HG03469 (cell line): Measurements from ENCODE around the gene ADARB1.

Experiments used
- ATAC-seq: cut with Tn5 transposase; IDR thresholded peaks from one replicate; pipeline ENCODE4 v1.9.1; 2021; ENCODE audit warnings: mild to moderate bottlenecking, moderate library complexity, moderate number of reproducible peaks; ENCODE audit not compliant: unreplicated experiment

The ADARB1 gene

DNA sequence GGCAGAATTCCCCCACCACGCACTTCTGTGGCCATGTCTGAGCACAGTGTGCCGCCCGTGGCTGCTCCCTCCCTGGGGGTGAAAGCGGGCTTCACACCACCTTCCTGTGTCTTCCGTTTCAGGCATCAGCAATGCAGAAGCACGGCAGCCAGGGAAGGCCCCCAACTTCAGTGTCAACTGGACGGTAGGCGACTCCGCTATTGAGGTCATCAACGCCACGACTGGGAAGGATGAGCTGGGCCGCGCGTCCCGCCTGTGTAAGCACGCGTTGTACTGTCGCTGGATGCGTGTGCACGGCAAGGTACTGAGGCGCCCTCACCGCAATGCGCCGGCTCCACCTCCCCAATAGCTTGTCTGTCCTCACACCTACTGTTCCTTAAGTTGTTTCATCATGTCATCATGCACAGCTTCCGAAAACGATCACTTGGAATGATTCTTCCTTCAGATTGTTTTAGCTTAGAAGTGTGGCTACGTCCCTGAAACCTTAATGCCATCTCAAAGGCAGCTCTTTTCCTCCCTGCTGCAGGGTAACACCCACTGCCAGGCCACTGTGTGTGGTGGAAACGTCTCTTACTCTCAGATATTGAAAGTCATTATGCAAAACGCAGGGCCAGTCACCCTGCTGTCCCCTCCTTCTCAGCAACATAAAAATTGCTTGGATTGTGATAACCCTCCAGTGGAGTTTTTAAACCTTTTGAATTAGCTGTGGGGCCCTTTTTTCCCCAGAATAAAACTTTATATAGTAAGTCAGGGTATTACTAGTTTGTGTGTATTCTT is 146.5 kb downstream of the ADARB1 start:
- ATAC-seq: no peak

DNA sequence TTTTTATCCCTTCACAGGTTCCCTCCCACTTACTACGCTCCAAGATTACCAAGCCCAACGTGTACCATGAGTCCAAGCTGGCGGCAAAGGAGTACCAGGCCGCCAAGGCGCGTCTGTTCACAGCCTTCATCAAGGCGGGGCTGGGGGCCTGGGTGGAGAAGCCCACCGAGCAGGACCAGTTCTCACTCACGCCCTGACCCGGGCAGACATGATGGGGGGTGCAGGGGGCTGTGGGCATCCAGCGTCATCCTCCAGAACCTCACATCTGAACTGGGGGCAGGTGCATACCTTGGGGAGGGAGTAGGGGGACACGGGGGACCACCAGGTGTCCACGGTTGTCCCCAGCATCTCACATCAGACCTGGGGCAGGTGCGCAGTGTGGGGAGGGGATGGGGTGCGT is 147.6 kb downstream of the ADARB1 start:
- no peak for ATAC-seq

DNA sequence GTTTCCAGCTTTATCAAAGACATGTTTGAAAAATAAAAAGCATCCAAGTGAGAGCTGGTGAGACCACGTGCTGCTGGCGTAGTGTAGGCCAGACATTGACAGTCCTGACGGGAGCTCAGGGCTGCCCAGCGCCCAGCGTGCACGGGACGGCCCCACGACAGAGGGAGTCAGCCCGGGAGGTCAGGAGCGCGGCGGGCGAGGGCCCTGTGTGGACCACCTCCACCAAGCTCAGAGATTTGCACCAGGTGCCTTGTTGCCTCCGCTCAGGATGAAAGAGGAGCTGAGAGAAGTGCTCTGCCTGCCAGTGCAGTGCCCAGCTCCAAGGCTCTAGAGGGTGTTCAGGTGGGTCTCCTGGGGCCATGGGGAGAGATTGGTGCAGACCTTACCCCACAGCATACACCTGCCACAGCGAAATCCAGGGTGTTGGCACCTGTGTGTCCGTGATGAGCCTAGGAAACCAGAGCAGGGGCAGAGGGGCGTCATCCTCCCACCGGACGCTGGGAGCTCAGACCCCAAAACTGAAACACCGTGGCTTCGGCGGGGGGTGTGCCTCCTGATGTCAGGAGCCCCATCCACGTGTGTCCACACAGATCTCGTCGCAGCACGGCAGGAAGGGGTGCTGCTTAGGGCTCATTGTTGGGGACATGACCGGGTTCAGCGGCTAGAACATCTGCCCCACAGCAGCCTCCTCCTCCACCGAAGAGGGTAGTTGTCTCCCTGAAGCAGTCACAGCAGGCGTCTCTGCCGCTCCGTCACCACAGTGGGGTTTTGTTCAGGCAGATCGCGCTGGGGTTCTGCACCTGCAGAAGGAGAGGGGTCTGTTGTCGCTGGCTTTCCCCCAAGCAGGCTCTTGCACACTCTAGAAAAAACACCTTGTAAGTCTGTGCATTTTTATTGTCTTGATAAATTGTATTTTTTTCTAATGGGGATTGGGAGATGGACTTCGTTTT is 149.1 kb downstream of the ADARB1 start:
- no peak for ATAC-seq

DNA sequence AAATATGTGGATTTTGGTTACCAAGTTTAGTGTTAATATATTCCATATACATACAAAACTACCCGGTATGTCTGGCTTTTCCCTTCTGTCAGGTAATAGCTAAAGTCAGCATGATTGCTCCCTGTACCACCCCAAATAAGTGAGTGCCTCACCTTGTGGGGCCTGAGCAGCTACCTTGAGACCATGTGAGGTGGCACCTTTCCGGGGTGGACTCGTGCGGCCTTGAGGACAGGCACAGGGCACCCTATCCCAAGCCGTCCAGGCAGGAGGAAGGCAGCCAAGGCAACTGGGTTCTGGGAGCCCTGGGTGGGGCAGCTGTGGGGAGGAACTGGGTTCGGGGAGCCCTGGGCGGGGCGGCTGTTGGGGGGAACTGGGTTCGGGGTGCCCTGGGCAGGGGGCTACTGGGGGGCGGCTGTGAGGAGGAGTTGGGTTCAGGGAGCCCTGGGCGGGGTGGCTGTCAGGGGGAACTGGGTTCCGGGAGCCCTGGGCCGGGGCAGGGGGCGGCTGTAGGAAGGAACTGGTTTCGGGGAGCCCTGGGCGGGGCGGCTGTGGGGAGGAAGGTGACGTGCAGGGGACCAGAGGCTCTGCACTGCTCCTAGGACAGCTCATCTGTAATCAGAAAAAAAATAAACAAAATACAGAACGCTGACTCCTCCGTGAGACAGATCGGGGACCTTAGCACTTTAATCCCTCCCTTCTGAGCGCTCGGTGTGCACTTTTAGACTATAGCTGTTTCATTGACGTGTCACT is 150.0 kb downstream of the ADARB1 start:
- no peak for ATAC-seq

DNA sequence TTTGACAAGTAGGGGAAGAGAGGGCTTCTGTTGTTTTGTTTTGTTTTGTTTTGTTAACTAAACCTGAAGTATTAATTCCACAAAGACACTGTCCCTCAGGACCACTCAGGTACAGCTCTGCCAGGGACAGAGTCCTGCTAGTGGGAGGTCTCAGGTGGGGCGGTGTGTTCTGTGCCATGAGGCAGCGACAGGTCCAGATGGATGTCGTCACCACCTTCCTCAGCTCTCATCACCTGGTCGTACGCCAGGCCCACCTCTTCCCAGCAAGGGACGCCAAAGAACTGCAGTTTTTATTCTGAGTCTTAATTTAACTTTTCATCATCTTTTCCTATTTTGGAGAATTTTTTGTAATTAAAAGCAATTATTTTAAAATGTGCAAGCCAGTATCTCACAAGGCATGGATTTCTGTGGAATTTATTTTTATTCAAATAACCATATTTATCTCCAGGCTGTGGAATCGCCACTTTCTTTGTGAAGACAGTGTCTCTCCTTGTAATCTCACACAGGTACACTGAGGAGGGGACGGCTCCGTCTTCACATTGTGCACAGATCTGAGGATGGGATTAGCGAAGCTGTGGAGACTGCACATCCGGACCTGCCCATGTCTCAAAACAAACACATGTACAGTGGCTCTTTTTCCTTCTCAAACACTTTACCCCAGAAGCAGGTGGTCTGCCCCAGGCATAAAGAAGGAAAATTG is 150.8 kb downstream of the ADARB1 start:
- no peak for ATAC-seq

- no peak for ATAC-seq
These were observed 151.5 kb downstream of the ADARB1 start for GRCh38 chr21:45225741-45226327.

DNA sequence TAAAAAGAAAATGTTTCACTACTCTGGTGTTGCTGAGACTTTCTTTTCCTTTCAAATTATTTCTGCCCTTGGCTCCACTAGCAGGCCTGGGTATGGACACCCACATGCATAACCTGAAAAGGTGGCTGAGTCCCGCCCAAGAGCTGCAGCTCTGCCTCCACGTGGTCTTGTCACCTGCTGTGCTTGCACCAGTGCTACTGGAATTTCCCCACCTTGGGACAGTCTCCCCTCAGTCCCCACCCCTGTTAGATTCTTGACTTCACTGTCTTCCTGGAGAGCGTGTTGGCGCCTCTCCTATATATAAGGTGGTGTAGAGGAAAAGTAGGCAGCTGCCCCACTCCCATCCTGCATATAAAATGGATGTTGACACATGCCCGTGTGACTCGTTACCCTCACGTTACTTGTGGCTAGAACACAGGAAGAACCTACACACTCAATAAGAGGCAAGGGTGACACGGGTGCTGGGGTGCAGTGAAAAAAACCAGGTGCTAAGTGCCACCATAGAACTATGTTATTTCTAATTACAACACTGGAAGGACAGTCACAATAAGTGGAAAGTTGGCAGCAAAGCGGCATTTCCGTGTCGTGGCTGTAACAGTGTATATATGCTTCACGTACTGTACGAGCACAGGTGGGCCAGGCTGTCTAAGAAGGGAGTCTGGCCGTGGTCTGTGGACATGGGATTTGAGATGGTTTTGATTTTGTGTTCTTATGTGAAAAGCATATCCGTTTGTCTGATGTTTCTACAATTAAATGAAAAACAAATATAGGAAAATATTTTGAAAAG is 152.4 kb downstream of the ADARB1 start:
- no peak for ATAC-seq

DNA sequence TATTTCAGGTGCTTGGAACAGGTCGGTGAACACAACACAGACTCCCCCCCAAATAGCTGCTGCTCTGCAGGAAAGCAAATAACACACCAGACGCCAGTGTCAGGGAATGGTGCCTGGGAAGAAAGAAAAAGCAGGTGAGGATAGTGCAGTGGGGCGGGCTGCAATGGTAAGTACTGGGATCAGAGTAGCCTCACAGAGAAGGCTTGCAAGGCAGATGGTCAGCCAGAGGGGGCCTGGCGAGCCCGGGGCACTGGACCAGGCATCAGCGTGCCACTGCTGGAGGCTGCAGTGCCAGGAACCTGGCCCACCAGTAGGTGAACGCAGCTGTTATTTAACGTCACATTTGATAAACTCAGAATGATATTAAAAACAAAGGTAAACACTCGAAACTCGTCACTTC is 153.4 kb downstream of the ADARB1 start:
- no peak for ATAC-seq

DNA sequence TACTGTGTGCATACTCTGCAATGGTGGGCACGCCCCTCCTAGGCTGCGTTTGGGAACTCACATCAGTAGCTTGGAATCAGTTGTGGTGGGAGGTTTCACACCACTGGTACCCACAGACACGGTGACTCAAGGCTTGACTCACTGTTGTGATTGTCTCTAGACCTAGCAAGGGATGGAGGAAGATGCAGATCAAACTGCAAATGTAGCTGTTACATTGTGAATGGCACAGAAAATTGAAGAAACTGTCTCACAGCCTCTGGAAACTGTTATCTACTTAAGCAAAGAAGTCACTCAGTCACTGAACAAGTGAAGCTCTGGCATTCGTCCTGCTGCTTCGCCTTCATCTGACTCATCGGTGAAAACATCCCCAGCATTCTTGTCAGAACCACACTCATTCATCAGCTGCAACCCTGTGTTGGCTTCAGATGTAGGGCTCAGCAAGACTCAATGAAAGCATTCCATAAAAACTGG is 153.8 kb downstream of the ADARB1 start:
- ATAC-seq: no peak

DNA sequence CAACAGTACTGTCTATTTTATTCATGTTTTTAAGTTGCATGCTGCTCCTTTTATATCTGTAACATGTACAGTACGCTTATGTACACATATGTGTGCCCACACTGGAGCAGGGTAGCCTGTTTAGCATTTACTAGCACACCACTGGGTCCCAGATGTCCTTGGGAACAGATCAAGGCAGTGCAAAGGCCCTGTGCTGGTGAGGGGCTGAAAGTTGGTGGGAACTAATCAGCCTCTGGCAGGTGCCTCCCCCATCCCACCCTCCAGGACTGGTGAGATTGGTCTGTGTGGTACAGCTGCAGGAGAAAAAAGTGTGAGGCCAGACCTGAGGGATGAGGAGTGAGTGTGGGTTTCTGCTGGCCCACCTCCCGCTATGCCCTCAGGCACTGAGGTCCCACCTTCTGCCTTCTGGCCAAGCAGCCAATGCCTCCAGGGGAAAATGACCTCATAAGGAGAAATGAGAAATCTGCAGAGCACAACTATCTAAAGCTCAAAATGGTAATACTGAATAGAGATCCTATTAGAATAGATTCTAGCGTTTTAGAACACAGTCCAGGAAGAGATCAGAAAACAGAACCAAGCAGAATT is 154.4 kb downstream of the ADARB1 start:
- no peak for ATAC-seq

DNA sequence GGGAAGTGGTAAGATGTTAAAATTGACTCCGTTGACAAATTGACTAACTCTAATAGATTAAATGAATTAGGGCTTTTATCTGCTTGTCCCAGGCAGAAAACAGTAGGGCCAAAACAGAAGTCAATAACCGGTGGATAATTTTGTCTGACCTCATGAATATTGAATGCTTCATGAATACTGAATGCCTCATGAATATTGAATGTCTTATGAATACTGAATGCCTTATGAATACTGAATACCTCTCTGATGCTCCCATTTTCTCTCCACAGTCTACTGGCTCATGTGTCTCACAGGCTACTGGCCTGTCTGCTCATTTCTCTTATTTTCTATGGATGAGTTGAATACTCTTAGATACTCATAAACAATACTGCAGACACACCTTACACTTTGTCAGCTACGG is 157.3 kb downstream of the ADARB1 start:
- no peak for ATAC-seq

DNA sequence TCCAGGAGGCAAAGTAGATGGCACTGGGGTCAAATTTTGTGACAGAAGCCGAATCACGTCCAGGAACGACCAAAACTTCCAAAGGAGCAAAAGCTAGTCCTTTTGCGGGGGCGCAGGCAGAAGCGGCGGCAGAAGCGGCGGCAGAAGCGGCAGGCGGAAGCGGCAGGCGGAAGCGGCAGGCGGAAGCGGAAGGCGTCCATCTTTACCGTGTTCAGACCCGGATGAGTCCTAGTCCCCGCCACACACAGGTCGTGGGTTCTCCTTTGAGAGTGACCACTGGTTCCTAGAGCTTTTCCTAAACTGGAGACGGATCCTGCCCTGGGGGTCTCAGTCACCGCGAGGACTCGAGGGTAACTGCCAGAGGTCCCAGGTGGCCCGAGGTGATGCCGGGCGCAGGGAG is 159.7 kb downstream of the ADARB1 start:
- no peak for ATAC-seq

- no peak for ATAC-seq
These were observed 160.6 kb downstream of the ADARB1 start for GRCh38 chr21:45234965-45235364.

GRCh38 chr21:45235488-45235887 is 161.1 kb downstream of the ADARB1 start:
- no peak for ATAC-seq

DNA sequence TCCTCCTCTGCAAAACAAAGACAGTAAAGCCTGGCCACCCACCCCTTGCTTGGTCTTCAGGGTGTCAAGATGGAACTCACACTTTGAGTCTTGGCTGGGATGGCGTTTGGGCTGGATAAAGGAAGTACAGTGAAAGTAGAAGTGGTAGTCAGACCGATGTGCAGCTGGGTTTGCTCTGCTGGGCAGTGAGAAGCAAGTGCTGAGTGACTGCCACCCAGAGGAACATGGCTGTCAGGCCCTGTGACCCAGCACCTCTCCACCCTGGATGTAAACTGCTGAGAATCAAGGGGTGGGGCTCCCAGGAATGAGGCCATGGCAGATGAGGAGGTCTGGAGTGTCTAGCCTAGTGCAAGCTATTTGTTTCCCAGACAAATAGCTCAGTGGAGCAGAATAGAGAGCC is 162.1 kb downstream of the ADARB1 start:
- no peak for ATAC-seq

- ATAC-seq: no peak
These were observed 163.0 kb downstream of the ADARB1 start for GRCh38 chr21:45237401-45237800.

DNA sequence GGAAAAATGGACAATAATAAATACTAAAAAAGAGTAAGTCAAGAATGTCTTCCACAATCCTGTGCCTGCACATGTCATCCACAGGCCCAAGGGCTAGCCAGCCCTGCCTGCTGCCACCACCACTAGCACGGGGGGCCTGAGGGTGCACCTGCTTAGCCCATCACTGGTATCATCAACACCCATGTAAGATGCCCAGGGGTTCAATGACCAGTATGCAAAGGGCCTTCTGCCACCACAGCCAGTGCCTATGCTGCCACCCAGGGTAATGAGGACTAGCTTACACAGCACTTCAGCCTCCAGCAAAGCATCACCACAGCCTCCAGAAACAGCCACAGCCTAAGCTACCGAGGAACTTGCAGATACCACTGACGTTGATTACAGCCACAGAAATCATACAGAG is 167.0 kb downstream of the ADARB1 start:
- ATAC-seq: no peak

GRCh38 chr21:45243603-45244002 is 169.2 kb downstream of the ADARB1 start:
- no peak for ATAC-seq

DNA sequence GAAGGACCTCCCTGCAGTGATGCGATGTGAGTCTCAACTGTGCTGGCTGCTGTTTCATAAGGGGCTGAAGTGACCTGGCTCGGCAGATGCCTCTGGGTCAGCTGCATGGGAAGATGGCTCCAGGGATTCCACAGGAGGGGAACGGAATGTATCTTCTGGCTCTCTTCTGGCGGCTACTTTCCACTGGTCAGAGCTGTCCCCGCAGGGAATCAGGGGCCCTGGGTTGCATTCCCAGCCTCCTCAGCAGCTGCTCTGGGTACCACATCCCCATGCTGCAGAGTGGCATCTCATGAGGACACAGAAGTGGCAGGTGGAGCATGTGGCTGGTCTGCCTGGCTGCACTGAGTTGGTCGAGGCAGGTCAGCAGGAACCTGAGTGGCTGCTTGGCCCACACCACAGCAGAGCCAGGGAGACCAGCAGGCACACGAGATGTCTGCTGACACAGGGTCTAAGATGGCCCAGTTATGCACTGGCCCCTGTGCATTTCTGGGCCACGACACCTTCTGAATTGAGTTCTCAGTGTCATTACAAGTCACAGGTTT is 170.5 kb downstream of the ADARB1 start:
- ATAC-seq: no peak
